ENCODE results near the gene RNF167. TPM values are rescaled to one million over a fixed set of nuclear protein-coding genes. Genes with fewer than 3 reads are reported as not detected.

The RNF167 gene
- total and polyA plus RNA-seq, 2 donors (not counting 3 experiments of a cell fraction or from before 2014, with no cell fraction given) = 60.2 to 87.6 TPM

DNA sequence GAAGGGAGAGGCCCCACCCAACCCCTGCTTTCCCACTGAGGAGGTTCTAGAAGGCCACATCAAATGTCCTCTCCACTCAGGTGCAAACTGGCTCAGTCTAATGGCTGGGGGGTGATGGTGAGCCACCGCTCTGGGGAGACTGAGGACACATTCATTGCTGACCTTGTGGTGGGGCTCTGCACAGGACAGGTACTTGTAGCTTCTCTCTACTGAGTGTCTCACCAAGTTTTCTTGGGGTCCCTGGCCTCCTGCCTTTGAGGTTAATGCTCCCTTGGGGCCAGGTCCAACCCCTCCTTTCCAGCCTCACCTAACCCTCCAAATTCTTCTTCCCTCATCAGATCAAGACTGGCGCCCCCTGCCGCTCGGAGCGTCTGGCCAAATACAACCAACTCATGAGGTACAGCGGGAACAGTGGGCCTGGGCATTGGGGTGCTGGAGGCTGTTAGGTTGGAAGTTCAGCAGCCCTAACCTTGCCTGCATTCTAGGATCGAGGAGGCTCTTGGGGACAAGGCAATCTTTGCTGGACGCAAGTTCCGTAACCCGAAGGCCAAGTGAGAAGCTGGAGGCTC lies 16.5 kb downstream of the RNF167 start:
- H3K36me3 ChIP-seq (ENCODE audit: control insufficient read depth in 2 of 2, extremely low read depth in 1 of 2, insufficient read depth in 2 of 2, low read length in 2 of 2) = peaks cover 0 to 7% of the 10 kb centered on the region in 2 experiments
- DNase-seq (ENCODE audit: low read depth, low spot score) (no peak), FAIRE-seq (peak; percentile 4)
- dilution Hi-C loops (cut with MboI; ENCODE audit: extremely low pct_ligation_motif_present, low sequenced_read_pairs) = no loop called here
- ChIA-PET CTCF (interaction anchor here (0.8 to 3.3 kb wide), 4 partner anchors 11 to 47 kb away, joined by 3 to 22 read pairs (median 5); partner anchors contain the start of genes CAMTA2, SLC25A11 and SPAG7), POLR2A (no interaction called here)
- TF ChIP-seq POLR2AphosphoS5 (IDR thresholded peaks at IDR 0.05; ENCODE audit: insufficient read depth, low read depth, low read length) = no peak
- TF ChIP-seq GATA2 (IDR thresholded peaks at IDR 0.05; ENCODE audit: insufficient read depth, insufficient read length, low read depth, low read length) = no peak
- TF ChIP-seq, protein P1, sequence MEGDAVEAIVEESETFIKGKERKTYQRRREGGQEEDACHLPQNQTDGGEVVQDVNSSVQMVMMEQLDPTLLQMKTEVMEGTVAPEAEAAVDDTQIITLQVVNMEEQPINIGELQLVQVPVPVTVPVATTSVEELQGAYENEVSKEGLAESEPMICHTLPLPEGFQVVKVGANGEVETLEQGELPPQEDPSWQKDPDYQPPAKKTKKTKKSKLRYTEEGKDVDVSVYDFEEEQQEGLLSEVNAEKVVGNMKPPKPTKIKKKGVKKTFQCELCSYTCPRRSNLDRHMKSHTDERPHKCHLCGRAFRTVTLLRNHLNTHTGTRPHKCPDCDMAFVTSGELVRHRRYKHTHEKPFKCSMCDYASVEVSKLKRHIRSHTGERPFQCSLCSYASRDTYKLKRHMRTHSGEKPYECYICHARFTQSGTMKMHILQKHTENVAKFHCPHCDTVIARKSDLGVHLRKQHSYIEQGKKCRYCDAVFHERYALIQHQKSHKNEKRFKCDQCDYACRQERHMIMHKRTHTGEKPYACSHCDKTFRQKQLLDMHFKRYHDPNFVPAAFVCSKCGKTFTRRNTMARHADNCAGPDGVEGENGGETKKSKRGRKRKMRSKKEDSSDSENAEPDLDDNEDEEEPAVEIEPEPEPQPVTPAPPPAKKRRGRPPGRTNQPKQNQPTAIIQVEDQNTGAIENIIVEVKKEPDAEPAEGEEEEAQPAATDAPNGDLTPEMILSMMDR (IDR thresholded peaks at IDR 0.05; ENCODE audit: extremely low read depth in 1 of 2, insufficient read depth in 1 of 2, low read depth in 1 of 2, low read length in 2 of 2) = peak; percentile 23 to 24
- H3K9ac ChIP-seq (replicated peaks; ENCODE audit: extremely low read depth, insufficient read depth, low read length) = no peak overlapping the region
- intact Hi-C loops (cut with micrococcal nuclease) = no loop called here
- peaks cover 15% of the 10 kb centered on the region for H3K4me1 ChIP-seq (ENCODE audit: control insufficient read depth, extremely low read depth, insufficient read depth, low read length)
- H3K9me3 ChIP-seq (replicated peaks; ENCODE audit: control insufficient read depth, insufficient read depth, low read length) = no peaks in the 10 kb centered on the region
- no peak overlapping the region for H3K27ac ChIP-seq (ENCODE audit: insufficient read depth, low read depth, low read length)
- H3K9me1 ChIP-seq (replicated peaks; ENCODE audit: control insufficient read depth, extremely low read depth, insufficient read depth, low read length) = no peaks in the 10 kb centered on the region
- H3K79me2 ChIP-seq (ENCODE audit: control insufficient read depth, insufficient read depth, low read length) = no peaks in the 10 kb centered on the region
- no TSS peak for BruUV-seq (replicated peaks)
- no peak overlapping the region for H3K4me2 ChIP-seq (ENCODE audit: insufficient read depth, low read length)
- no peak overlapping the region for H3K4me3 ChIP-seq (replicated peaks in 1 of 3; ENCODE audit: insufficient read depth in 1 of 3, low read depth in 1 of 3, low read length in 3 of 3)
- H2AFZ ChIP-seq (ENCODE audit: low read depth, low read length) = no peak overlapping the region
- H3K27me3 ChIP-seq (ENCODE audit: control insufficient read depth in 2 of 2, insufficient read depth in 2 of 2, low read length in 2 of 2) = no peaks in the 10 kb centered on the region
- H4K20me1 ChIP-seq (replicated peaks; ENCODE audit: control insufficient read depth, extremely low read depth, insufficient read depth, low read length) = no peaks in the 10 kb centered on the region

DNA sequence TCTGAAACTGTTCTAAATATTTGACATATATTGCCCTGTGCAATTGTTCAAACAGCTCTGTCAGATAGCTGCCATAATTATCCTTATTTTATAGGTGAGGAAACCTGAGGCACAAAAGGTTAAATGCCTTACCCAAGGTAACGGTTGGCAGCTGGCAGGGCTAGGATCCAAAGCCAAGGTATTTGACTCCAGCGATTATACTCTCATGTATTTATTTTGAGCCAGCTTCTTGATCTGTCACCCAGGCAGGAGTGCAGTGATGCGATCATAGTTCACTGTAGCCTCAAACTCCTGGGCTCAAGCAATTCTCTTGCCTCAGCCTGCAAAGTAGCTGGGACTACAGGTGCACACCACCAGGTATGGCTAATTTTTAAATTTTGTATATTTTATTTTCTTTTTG lies 18.0 kb downstream of the RNF167 start:
- Histone ChIP-seq H3K9me1 (replicated peaks; ENCODE audit: control insufficient read depth, extremely low read depth, insufficient read depth, low read length) (no peaks in the 10 kb centered on the region), H2AFZ (ENCODE audit: low read depth, low read length) (no peak overlapping the region), H3K4me3 (replicated peaks in 1 of 3; ENCODE audit: insufficient read depth in 1 of 3, low read depth in 1 of 3, low read length in 3 of 3) (no peak overlapping the region), H3K27ac (ENCODE audit: insufficient read depth, low read depth, low read length) (no peak overlapping the region), H3K79me2 (ENCODE audit: control insufficient read depth, insufficient read depth, low read length) (no peaks in the 10 kb centered on the region), H4K20me1 (replicated peaks; ENCODE audit: control insufficient read depth, extremely low read depth, insufficient read depth, low read length) (no peaks in the 10 kb centered on the region), H3K4me1 (ENCODE audit: control insufficient read depth, extremely low read depth, insufficient read depth, low read length) (peaks cover 10% of the 10 kb centered on the region), H3K4me2 (ENCODE audit: insufficient read depth, low read length) (no peak overlapping the region), H3K36me3 (ENCODE audit: control insufficient read depth in 2 of 2, extremely low read depth in 1 of 2, insufficient read depth in 2 of 2, low read length in 2 of 2) (peaks cover 0 to 7% of the 10 kb centered on the region in 2 experiments), H3K9ac (replicated peaks; ENCODE audit: extremely low read depth, insufficient read depth, low read length) (no peak overlapping the region), H3K9me3 (replicated peaks; ENCODE audit: control insufficient read depth, insufficient read depth, low read length) (no peaks in the 10 kb centered on the region), H3K27me3 (ENCODE audit: control insufficient read depth in 2 of 2, insufficient read depth in 2 of 2, low read length in 2 of 2) (no peaks in the 10 kb centered on the region)
- DNase-seq (ENCODE audit: low read depth, low spot score) = no peak
- ChIA-PET CTCF (interaction anchor here (1.1 to 3.3 kb wide), 2 partner anchors 49 to 55 kb away, joined by 4 to 22 read pairs; partner anchors contain the start of gene CHRNE), POLR2A (interaction anchor here (0.7 kb wide), 1 partner anchor 10 kb away, joined by 4 read pairs; the partner anchor contains the start of gene PFN1)
- BruUV-seq (replicated peaks) = no TSS peak
- dilution Hi-C loops (cut with MboI; ENCODE audit: extremely low pct_ligation_motif_present, low sequenced_read_pairs) = no loop called here
- TF ChIP-seq, protein P2, sequence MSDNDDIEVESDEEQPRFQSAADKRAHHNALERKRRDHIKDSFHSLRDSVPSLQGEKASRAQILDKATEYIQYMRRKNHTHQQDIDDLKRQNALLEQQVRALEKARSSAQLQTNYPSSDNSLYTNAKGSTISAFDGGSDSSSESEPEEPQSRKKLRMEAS (IDR thresholded peaks at IDR 0.05; ENCODE audit: insufficient read depth, insufficient read length) = no peak
- TF ChIP-seq, protein P1 (IDR thresholded peaks at IDR 0.05; ENCODE audit: extremely low read depth in 1 of 2, insufficient read depth in 1 of 2, low read depth in 1 of 2, low read length in 2 of 2) = no peak
- TF ChIP-seq EZH2 (IDR thresholded peaks at IDR 0.05; ENCODE audit: borderline replicate concordance, low read depth, low read length, severe bottlenecking) = no peak
- no peak for TF ChIP-seq GATA2 (IDR thresholded peaks at IDR 0.05; ENCODE audit: insufficient read depth, insufficient read length, low read depth, low read length)
- no peak for TF ChIP-seq POLR2A (IDR thresholded peaks at IDR 0.05; ENCODE audit: low read depth, low read length)
- no peak for TF ChIP-seq JUN (IDR thresholded peaks at IDR 0.05; ENCODE audit: borderline replicate concordance, insufficient read depth, insufficient read length, low read depth)
- no peak for TF ChIP-seq MYC (IDR thresholded peaks at IDR 0.05; ENCODE audit: low read depth, low read length)
- no peak for TF ChIP-seq POLR2AphosphoS5 (IDR thresholded peaks at IDR 0.05; ENCODE audit: insufficient read depth, low read depth, low read length)
- no peak for TF ChIP-seq FOS (IDR thresholded peaks at IDR 0.05; ENCODE audit: borderline replicate concordance, insufficient read depth, low read length)
- intact Hi-C loops (cut with micrococcal nuclease) = no loop called here
- no peak for FAIRE-seq

Measured in endothelial cell of umbilical vein (primary cell).